ENCODE results near the gene PDZRN3.

Gene PDZRN3

DNA sequence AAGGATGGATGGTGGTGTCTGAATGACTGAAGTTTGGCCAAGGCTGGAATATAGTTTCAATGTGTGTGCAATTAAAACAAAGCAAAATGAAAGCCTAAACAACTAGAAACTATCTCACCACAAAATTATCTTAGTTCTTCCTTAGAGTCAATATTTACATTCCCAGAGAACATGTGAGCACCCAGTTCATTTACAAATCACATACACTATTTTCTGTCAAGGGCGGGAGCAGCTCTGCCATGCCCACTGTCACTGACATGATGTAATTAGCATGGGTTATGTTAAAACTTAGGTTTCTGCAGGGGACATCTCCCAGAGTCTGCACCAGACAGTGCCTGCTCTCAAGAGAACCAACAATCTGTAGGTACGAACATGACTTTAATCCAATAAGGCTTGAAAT is 65.0 kb downstream of the PDZRN3 start:
- TF ChIP-seq PPARA (CRISPR knock-in tag; IDR thresholded peaks at IDR 0.05; ENCODE audit: borderline replicate concordance) (no peak), ZNF565 (CRISPR knock-in tag; conservative IDR thresholded peaks at IDR 0.05; ENCODE audit: low read depth) (no peak), ARNTL (CRISPR knock-in tag; IDR thresholded peaks at IDR 0.05; ENCODE audit: borderline replicate concordance, low read depth) (no peak), GLIS3 (CRISPR knock-in tag; IDR thresholded peaks at IDR 0.05) (no peak), ZC3H10 (CRISPR knock-in tag; IDR thresholded peaks at IDR 0.05) (no peak), RARB (CRISPR knock-in tag; IDR thresholded peaks at IDR 0.05) (no peak), CSRNP3 (CRISPR knock-in tag; IDR thresholded peaks at IDR 0.05) (no peak), ZFP30 (CRISPR knock-in tag; IDR thresholded peaks at IDR 0.05) (no peak), CREB5 (CRISPR knock-in tag; IDR thresholded peaks at IDR 0.05; ENCODE audit: low read depth) (no peak), TCF4 (CRISPR knock-in tag; IDR thresholded peaks at IDR 0.05; ENCODE audit: borderline replicate concordance) (no peak), BACH2 (CRISPR knock-in tag; IDR thresholded peaks at IDR 0.05; ENCODE audit: borderline replicate concordance) (no peak), ZNF8 (CRISPR knock-in tag; IDR thresholded peaks at IDR 0.05) (no peak), TOX (CRISPR knock-in tag; IDR thresholded peaks at IDR 0.05; ENCODE audit: borderline replicate concordance) (no peak), ESRRG (CRISPR knock-in tag; IDR thresholded peaks at IDR 0.05) (no peak)
- TF ChIP-seq, protein P1, sequence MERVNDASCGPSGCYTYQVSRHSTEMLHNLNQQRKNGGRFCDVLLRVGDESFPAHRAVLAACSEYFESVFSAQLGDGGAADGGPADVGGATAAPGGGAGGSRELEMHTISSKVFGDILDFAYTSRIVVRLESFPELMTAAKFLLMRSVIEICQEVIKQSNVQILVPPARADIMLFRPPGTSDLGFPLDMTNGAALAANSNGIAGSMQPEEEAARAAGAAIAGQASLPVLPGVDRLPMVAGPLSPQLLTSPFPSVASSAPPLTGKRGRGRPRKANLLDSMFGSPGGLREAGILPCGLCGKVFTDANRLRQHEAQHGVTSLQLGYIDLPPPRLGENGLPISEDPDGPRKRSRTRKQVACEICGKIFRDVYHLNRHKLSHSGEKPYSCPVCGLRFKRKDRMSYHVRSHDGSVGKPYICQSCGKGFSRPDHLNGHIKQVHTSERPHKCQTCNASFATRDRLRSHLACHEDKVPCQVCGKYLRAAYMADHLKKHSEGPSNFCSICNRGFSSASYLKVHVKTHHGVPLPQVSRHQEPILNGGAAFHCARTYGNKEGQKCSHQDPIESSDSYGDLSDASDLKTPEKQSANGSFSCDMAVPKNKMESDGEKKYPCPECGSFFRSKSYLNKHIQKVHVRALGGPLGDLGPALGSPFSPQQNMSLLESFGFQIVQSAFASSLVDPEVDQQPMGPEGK (CRISPR knock-in tag; IDR thresholded peaks at IDR 0.05; ENCODE audit: borderline replicate concordance) = no peak
- no peak for ATAC-seq

DNA sequence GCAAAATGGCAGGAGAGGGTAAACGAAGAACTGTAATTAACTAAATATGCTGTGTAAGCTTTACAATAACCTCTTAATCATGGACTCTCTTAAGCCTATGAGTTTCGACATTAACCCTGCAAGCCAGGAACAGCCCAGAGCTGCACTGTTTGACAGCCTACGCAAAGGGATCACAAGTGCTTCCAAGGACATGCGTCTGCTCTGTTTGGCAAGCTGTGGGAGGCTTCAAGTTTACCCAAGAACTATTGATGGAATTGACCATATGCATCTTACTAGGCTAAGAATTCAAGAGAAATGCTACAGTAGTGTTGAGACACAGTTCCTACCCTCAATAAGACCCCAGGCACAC is 66.0 kb downstream of the PDZRN3 start:
- ATAC-seq = peak; percentile 13; the same call in 2 of the 3 replicates
- TF ChIP-seq ZC3H10 (CRISPR knock-in tag; IDR thresholded peaks at IDR 0.05) = no peak
- TF ChIP-seq ESRRG (CRISPR knock-in tag; IDR thresholded peaks at IDR 0.05) = no peak
- no peak for TF ChIP-seq CSRNP3 (CRISPR knock-in tag; IDR thresholded peaks at IDR 0.05)
- TF ChIP-seq ARNTL (CRISPR knock-in tag; IDR thresholded peaks at IDR 0.05; ENCODE audit: borderline replicate concordance, low read depth) = no peak
- TF ChIP-seq OSR1 (CRISPR knock-in tag; IDR thresholded peaks at IDR 0.05) = no peak
- TF ChIP-seq, protein P2, sequence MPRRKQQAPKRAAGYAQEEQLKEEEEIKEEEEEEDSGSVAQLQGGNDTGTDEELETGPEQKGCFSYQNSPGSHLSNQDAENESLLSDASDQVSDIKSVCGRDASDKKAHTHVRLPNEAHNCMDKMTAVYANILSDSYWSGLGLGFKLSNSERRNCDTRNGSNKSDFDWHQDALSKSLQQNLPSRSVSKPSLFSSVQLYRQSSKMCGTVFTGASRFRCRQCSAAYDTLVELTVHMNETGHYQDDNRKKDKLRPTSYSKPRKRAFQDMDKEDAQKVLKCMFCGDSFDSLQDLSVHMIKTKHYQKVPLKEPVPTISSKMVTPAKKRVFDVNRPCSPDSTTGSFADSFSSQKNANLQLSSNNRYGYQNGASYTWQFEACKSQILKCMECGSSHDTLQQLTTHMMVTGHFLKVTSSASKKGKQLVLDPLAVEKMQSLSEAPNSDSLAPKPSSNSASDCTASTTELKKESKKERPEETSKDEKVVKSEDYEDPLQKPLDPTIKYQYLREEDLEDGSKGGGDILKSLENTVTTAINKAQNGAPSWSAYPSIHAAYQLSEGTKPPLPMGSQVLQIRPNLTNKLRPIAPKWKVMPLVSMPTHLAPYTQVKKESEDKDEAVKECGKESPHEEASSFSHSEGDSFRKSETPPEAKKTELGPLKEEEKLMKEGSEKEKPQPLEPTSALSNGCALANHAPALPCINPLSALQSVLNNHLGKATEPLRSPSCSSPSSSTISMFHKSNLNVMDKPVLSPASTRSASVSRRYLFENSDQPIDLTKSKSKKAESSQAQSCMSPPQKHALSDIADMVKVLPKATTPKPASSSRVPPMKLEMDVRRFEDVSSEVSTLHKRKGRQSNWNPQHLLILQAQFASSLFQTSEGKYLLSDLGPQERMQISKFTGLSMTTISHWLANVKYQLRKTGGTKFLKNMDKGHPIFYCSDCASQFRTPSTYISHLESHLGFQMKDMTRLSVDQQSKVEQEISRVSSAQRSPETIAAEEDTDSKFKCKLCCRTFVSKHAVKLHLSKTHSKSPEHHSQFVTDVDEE (CRISPR knock-in tag; IDR thresholded peaks at IDR 0.05) = no peak
- TF ChIP-seq CSDC2 (CRISPR knock-in tag; IDR thresholded peaks at IDR 0.05) = no peak

DNA sequence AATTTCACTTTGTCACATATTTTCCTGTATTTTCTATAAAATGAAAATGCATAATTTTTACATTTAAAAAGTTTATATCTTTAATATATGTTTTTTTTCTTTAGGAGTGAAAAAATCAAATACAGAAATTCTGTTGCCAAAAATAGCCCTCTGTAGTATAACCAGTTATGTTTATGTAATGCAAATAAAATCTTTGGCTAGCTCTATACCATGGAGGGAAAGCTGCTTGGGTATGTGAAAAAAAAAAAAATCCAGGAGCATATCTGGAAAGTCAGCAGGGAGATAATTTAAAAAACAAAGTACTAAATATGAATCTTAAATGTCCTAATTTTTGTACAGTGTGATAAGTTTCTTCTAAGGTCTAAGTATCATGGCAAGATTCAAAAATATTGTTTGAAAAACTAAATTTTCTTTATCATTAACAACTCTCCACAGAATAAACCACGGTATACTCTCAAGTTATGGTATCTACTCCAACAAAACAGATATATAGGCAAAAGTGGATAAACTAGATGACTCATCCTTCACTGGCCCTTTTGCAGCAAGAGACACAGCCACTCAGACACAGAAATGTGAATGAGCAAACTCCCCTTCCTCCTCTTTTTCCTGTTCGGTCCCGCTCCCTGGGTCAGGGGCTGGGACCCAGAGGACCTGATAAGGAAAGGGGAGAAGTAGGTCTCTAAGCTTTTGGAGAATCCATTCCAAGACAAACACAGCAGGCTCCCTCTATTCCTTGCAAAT is 66.6 kb downstream of the PDZRN3 start:
- ATAC-seq = peak; percentile 61
- TF ChIP-seq ZNF70 (CRISPR knock-in tag; IDR thresholded peaks at IDR 0.05) (no peak), ZFP3 (CRISPR knock-in tag; IDR thresholded peaks at IDR 0.05) (no peak), CSDC2 (CRISPR knock-in tag; IDR thresholded peaks at IDR 0.05) (0 out of 2 replicates have a peak, but pooled peaks have one; percentile 51)
